ENCODE measurements around the gene ADD3. TPM values are rescaled to one million over a fixed set of nuclear protein-coding genes. Genes with fewer than 3 reads are reported as not detected.
A peak's percentile ranks its signal among the peaks of the same experiment; 100 is the strongest.

ADD3 gene
- polyA plus RNA-seq, 3 donors, result 94.8 to 126 (median 111) TPM

DNA sequence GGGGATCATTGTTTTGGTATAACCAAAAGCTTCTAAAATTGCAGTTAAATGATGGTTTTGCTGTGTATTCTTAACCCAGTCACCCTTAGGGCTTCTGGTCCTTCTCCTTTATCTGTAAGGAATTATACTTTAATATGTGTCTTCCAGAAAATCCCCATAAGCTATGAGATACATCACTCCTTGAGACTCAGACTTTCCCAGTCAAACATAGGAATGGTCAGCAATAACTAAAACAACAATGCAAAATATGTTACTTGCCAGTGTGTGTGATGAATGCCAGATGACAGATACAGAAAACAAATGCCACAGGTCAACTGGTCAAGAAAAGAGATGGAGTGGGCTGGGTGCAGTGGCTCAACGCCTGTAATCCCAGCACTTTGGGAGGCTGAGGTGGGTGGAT is 10.1 kb downstream of the ADD3 start:
- Histone ChIP-seq H2AFZ (ENCODE audit: insufficient read depth, low read depth, low read length, poor library complexity, severe bottlenecking) (no peak overlapping the region), H3K79me2 (ENCODE audit: insufficient read depth, low read length) (peaks cover 100% of the 10 kb centered on the region), H3K27ac (ENCODE audit: low read depth in 1 of 2, low read length in 2 of 2) (peak overlapping the region in 1 of 2 donors; percentile 73), H4K20me1 (ENCODE audit: insufficient read depth, low read length) (peaks cover 4% of the 10 kb centered on the region), H3K36me3 (replicated peaks in 1 of 2; ENCODE audit: control insufficient read depth in 1 of 2, insufficient read depth in 2 of 2, low read length in 2 of 2) (no peaks in the 10 kb centered on the region), H3K4me1 (ENCODE audit: control insufficient read depth in 1 of 2, insufficient read depth in 2 of 2, low read length in 2 of 2) (peaks cover 40 to 71% of the 10 kb centered on the region in 2 donors), H3K9ac (ENCODE audit: insufficient read depth, low read length, poor library complexity, severe bottlenecking) (no peak overlapping the region), H3K9me3 (replicated peaks in 1 of 2; ENCODE audit: control insufficient read depth in 1 of 2, insufficient read depth in 1 of 2, low read length in 2 of 2) (no peaks in the 10 kb centered on the region), H3K4me3 (replicated peaks in 1 of 3; ENCODE audit: low read depth in 2 of 3, low read length in 3 of 3) (no peak overlapping the region), H3K27me3 (ENCODE audit: control insufficient read depth in 2 of 2, insufficient read depth in 2 of 2, low read length in 2 of 2) (no peaks in the 10 kb centered on the region), H3K4me2 (replicated peaks; ENCODE audit: extremely low read depth, low read length, poor library complexity, severe bottlenecking) (no peak overlapping the region)
- peaks cover 15 to 19% of the 10 kb centered on the region in 2 donors for H3K36me3 Mint-ChIP-seq
- no peaks in the 10 kb centered on the region for H3K9me3 Mint-ChIP-seq
- WGBS (ENCODE audit: insufficient coverage), result no CpG with 5 or more reads among the region's 1 CpG
- no peak for DNase-seq
- no peak for TF ChIP-seq CTCF (IDR thresholded peaks at IDR 0.05)
- intact Hi-C loops (cut with micrococcal nuclease), result no loop called here
- H3K27me3 Mint-ChIP-seq (ENCODE audit: low read depth in 3 of 3), result peaks cover 0 to 1% (median 0%) of the 10 kb centered on the region in 3 donors
- no peak overlapping the region for H3K27ac Mint-ChIP-seq
- peaks cover 63% of the 10 kb centered on the region for H3K4me1 Mint-ChIP-seq
- no peak overlapping the region for H3K4me3 Mint-ChIP-seq

DNA sequence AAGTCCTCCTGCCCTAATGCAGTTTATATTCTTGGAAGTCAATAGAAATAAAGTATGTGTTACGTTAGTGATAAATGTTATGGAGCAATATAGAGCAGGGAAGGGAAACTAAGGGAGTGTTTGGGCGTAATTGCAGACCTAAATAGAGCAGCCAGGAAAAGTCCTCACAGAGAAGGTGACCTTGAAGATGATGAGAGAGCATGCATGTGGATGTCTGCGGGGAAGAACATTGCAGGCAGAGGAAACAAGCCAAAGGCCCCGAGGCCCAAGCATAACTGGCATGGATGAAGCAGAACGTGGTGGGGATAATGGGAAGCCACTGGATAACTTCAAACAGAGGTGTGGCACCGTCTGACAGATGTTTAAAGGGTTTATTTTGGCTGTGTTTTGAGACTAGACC is 12.5 kb downstream of the ADD3 start:
- Mint-ChIP-seq H3K4me3 (no peak overlapping the region), H3K9me3 (no peaks in the 10 kb centered on the region), H3K27ac (peak overlapping the region in 6 of 7 donors; percentile 17 to 71 (median 58)), H3K27me3 (ENCODE audit: low read depth in 3 of 3) (no peaks in the 10 kb centered on the region), H3K4me1 (peaks cover 68% of the 10 kb centered on the region), H3K36me3 (peaks cover 9 to 12% of the 10 kb centered on the region in 2 donors)
- H3K4me3 ChIP-seq (replicated peaks in 1 of 3; ENCODE audit: low read depth in 2 of 3, low read length in 3 of 3), result peak overlapping the region in 1 of 3 experiments; percentile 12
- no peak overlapping the region for H2AFZ ChIP-seq (ENCODE audit: insufficient read depth, low read depth, low read length, poor library complexity, severe bottlenecking)
- no peaks in the 10 kb centered on the region for H3K27me3 ChIP-seq (ENCODE audit: control insufficient read depth in 2 of 2, insufficient read depth in 2 of 2, low read length in 2 of 2)
- no peak for TF ChIP-seq CTCF (IDR thresholded peaks at IDR 0.05)
- peak overlapping the region in 1 of 2 donors; percentile 62 for H3K27ac ChIP-seq (ENCODE audit: low read depth in 1 of 2, low read length in 2 of 2)
- no peak overlapping the region for H3K4me2 ChIP-seq (replicated peaks; ENCODE audit: extremely low read depth, low read length, poor library complexity, severe bottlenecking)
- H3K4me1 ChIP-seq (ENCODE audit: control insufficient read depth in 1 of 2, insufficient read depth in 2 of 2, low read length in 2 of 2), result peaks cover 53 to 77% of the 10 kb centered on the region in 2 donors
- H3K9me3 ChIP-seq (replicated peaks in 1 of 2; ENCODE audit: control insufficient read depth in 1 of 2, insufficient read depth in 1 of 2, low read length in 2 of 2), result no peaks in the 10 kb centered on the region
- 63% methylated on average over 6 of the region's 6 CpGs for WGBS (ENCODE audit: insufficient coverage)
- intact Hi-C loops (cut with micrococcal nuclease), result no loop called here
- H4K20me1 ChIP-seq (ENCODE audit: insufficient read depth, low read length), result no peaks in the 10 kb centered on the region
- peaks cover 100% of the 10 kb centered on the region for H3K79me2 ChIP-seq (ENCODE audit: insufficient read depth, low read length)
- H3K9ac ChIP-seq (ENCODE audit: insufficient read depth, low read length, poor library complexity, severe bottlenecking), result no peak overlapping the region
- DNase-seq, result no peak
- H3K36me3 ChIP-seq (replicated peaks in 1 of 2; ENCODE audit: control insufficient read depth in 1 of 2, insufficient read depth in 2 of 2, low read length in 2 of 2), result no peaks in the 10 kb centered on the region

Data from CD14-positive monocyte (primary cell).